IPS-NIHi7 (cell line): ENCODE measurements around the gene TMEM192.
"Not testable (repeated sequence)": the region's sequence is repeated elsewhere in the genome, so short reads cannot be mapped to it uniquely, and the experiment has no call there.

Experiments used
- DNase-seq: peaks from one replicate; pipeline ENCODE4 v3.0.0; 2012; ENCODE audit warnings: mixed read lengths; ENCODE audit errors: extremely low spot score

Gene TMEM192

DNA sequence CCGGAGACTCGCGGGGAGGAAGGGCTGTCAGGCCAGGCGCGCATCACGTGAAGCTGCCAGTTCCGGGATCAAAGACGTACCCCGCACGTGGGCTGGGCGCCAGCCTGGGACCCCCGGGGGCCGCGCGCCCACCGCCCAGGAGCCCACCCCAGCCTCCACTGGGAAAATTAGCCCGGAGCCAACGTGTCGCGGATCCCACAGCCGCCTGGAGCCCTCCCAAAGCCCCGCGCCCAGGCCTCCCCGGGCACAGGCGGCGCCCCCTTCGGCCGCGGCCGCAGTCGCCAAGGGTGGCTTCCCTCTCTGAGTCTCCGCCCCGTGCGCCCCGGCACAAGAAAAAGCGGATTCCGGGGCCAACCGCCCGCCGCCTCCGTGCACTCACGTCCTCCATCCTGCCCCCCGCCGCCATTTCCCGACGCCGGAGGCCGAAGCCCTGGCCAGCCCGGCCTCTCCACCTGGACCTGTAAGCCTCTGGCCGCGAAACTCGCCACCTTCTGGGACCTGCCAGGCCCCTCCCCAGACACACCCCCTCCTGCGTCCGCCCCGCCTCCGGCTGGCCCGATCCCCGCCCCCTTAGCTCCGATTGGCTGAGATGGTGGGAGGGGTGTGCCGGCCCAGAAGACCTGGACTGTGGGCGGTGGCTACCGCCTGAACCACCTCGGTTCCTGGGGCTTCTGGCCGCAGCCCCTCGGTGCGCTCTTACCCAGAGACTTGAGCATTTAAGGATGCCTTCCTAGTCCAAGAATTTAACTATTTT lies at the start of gene TMEM192:
TSS of gene TMEM192 (minus strand) at position 493 of the 754 bp plus-strand sequence. CDS start at position 406, 87 bp downstream.
- peak; percentile 98 for DNase-seq

- no peak for DNase-seq
Measured at GRCh38 chr4:165158762-165159161, 46.1 kb upstream of the TMEM192 start.

DNA sequence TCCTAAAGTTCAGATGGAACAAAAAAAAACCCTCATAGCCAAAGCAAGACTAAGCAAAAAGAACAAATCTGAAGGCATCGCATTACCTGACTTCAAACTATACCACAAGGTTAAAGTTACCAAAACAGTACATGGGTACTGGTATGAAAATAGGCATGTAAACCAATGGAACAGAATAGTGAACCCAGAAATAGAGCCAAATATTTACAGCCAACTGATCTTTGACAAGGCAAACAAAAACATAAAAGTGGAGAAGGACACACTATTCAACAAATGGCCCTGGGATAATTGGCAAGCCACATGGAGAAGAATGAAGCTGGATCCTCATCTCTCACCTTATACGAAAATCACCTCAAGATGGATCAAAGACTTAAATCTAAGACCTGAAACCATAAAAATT lies 44.2 kb upstream of the TMEM192 start:
- DNase-seq, result no peak

- DNase-seq, result no peak
Measured at GRCh38 chr4:165154482-165154881, 41.8 kb upstream of the TMEM192 start.

- no peak for DNase-seq
Measured at GRCh38 chr4:165152527-165152926, 39.9 kb upstream of the TMEM192 start.

DNA sequence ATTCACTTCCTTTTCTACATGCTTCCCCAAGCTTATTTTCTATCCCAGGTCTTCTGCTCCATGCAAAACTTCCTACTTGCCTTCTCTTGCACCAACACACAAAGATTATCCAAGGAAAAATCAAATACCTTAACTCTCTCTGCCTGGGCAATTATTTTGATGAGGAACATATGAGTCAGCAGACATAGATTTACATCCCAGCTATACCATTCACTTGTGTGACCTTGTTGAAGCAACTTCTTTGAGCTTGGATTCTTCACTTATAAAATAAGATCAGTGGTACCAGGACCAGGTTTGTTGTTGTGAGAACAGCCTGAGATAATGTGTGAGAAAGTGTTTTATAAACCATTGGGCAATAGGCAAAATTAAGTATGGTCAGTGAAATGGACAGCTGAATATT lies 39.1 kb upstream of the TMEM192 start:
- no peak for DNase-seq

DNA sequence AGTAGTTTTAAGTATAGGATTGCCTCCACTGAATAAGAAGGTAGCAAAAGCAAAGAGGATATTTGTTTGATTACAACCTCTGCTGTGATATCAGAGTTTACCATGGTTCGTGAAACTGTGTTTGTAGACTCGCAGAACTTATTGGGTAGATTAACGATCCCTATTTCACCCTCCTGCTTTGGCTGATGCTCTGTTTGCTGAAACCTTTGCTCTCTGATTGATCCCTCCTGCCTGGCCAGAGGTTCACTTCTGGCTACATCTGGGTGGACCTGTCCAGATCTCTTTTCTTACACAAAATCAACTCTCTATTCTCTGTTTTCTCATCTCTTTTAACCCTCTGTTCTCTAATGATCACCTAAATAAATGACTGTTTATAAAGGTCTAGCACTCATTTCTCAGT lies 37.9 kb upstream of the TMEM192 start:
- DNase-seq, result no peak

- no peak for DNase-seq
Measured at GRCh38 chr4:165138843-165139242, 26.2 kb upstream of the TMEM192 start.

DNA sequence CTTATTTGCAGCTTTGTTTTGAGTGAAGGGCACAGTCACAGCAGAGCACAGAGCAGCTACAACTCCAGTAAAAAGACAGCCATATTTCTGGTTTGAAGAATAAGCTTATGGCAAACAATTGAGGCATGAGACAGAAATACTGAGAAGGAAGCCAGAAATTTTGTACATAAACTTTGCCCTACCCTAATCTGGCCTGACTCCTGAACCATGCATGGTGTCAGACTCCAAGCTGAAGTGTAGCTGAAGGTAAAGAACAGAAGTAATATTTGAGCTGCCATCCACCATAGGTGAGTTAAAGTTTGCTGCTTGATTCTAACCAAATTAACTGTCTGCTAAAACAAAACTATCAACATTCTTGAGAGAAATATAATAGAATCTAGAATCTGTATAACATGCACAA lies 24.5 kb upstream of the TMEM192 start:
- no peak for DNase-seq

- DNase-seq, result no peak
Measured at GRCh38 chr4:165136529-165136928, 23.9 kb upstream of the TMEM192 start.

- no peak for DNase-seq
Measured at GRCh38 chr4:165133150-165133549, 20.5 kb upstream of the TMEM192 start.

GRCh38 chr4:165131247-165131832 lies 18.7 kb upstream of the TMEM192 start:
- DNase-seq, result peak; percentile 71

- no peak for DNase-seq
Measured at GRCh38 chr4:165129924-165130323, 17.3 kb upstream of the TMEM192 start.

DNA sequence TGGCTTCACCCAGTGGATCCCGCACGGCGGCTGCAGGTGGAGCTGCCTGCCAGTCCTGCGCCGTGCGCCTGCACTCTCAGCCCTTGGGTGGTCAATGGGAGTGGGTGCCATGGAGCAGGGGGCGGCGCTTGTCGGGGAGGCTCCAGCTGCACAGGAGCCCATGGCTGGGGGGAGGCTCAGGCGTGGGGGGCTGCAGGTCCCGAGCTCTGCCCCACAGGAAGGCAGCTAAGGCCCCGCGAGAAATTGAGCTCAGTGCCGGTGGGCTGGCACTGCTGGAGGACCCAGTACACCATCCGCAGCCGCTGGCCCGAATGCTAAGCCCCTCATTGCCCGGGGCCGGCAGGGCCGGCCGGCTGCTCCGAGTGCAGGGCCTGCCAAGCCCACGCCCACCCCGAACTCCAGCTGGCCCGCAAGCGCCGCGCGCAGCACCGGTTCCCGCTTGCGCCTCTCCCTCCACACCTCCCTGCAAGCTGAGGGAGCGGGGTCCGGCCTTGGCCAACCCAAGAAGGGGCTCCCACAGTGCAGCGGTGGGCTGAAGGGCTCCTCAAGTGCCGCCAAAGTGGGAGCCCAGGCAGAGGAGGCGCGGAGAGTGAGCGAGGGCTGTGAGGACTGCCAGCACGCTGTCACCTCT lies 13.3 kb upstream of the TMEM192 start:
- not testable (repeated sequence) for DNase-seq

DNA sequence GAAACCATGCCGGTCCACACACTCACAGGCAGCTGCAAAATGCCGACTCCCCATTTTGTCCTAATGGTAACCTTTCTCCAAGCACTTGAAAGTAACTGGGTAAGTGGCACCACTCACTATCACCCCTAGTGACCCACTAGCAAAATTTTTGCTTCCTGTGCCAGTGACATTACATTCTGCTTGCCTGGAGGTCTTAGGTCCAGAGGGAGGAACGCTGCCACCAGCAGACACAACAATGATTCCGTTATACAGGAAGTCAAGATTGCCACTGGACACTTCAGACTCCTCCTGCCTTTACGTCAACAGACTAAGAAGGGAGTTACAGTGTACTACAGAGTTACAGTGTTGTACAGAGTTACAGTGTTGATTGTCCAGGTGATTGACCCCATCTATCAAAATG lies 11.8 kb upstream of the TMEM192 start:
- no peak for DNase-seq

GRCh38 chr4:165118256-165118909 lies 5.7 kb upstream of the TMEM192 start:
- DNase-seq, result no peak

GRCh38 chr4:165115301-165115700 lies 2.6 kb upstream of the TMEM192 start:
- no peak for DNase-seq

- no peak for DNase-seq
Measured at GRCh38 chr4:165111906-165112367, 723 bp downstream of the TMEM192 start.

DNA sequence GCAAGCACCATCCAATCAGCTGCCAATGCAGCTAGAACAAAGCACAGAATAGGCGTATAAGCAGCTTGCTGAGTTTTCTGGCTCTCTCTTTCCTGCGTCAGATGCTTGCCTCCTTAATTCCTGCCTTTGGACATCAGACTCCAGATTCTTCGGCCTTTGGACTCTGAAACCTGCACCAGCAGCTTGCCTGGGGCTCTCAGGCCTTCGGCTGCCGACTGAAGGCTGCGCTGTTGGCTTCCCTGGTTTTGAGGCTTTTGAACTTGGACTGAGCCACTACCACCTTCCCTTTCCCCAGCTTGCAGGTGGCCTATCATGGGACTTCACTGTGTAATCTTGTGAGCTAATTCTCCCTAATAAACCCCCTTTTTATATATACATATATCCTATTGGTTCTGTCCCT lies 6.1 kb downstream of the TMEM192 start:
- DNase-seq, result no peak

DNA sequence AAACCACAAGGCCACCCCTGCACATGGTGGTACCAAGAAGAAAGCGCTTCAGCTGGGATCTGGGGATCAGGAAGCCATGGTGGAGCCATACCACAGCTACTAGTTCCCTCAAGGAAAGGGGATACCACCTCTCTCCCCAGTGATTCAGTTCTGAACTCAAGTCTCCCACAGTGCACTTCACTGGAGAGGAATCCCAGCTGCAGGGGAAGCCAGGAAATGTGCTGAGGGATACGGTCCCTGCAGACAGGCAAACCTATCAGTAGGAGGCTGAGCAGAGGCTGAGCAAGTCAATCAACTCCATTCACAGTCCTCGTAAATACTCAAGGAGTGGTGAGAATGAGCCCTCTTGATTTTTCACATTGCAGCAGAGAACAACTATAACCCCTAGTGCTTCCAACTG lies 11.0 kb downstream of the TMEM192 start:
- no peak for DNase-seq

DNA sequence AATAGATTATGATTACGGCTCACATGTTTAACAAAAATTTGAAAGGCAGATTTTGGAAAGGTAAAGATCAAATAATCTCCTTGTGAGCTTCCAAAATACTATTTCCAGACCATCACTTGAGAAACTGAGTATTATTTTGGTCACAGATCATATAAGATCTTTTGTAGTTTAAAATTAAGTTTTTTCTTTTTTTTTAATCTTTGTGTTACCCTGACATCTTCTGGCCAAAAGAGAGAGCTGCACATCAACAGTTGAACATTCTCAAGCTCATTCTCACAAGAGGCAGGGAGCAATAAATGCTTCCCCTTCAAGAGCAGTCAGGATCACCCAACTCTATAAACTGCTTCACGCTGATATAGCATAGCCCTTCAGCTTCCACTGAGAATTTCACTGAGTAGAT lies 15.9 kb downstream of the TMEM192 start:
- DNase-seq, result peak; percentile 46

DNA sequence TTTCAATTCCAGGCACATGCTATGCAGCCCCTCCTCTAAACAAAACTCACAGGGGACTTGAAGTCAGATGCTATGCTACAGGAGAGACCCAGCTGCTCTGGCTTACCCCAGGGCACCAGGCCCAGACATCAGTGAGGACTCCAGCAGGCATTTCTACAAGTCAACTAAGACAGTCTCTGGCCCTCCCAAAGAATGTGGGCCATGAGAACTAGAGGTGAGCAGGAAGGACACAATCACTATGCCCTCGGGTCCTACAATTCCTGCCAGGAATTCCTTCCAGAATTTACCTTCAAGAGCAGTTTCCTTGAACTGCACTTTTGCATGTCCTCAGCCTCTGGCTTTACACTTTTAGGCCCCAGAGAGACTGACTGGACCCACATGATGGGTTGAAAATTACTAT lies 17.4 kb downstream of the TMEM192 start:
- DNase-seq, result no peak
